Neural cell (in vitro differentiated cells): Measurements from ENCODE around the gene SLC6A7. TPM values are rescaled to one million over a fixed set of nuclear protein-coding genes. Genes with fewer than 3 reads are reported as not detected.

Experiments used
- H2AFZ ChIP-seq: fragments of 200-600, 300-800 bp; sonication (generic), shearing (Covaris generic); 2 replicates; pipeline ENCODE4 v1.6.0; 2014; ENCODE audit warnings: low read depth, mild to moderate bottlenecking, antibody characterized with exemption, low read length, moderate library complexity
- H3F3A ChIP-seq: fragments of 200-600 bp; shearing (Covaris generic); 2 replicates; pipeline ENCODE4 v1.6.1; 2016; ENCODE audit warnings: mild to moderate bottlenecking, moderate library complexity, mixed read lengths, antibody characterized with exemption, low read length; ENCODE audit not compliant: insufficient read depth, poor library complexity, severe bottlenecking
- H3K27ac ChIP-seq: fragments of 200-600, 300-800 bp; sonication (generic), shearing (Covaris generic); 2 replicates; pipeline ENCODE4 v1.5.1; 2014; ENCODE audit warnings: mild to moderate bottlenecking, low read length, moderate library complexity
- H3K27me3 ChIP-seq: fragments of 300-800, 200-600 bp; sonication (generic), shearing (Covaris generic); 2 replicates; pipeline ENCODE4 v1.6.0; 2014; ENCODE audit warnings: mild to moderate bottlenecking, low read depth, low read length, moderate library complexity; ENCODE audit not compliant: insufficient read depth
- H3K36me3 ChIP-seq: fragments of 300-800, 200-600 bp; sonication (generic), shearing (Covaris generic); 2 replicates; pipeline ENCODE4 v1.5.1; 2014; ENCODE audit warnings: mild to moderate bottlenecking, antibody characterized with exemption, low read length, moderate library complexity; ENCODE audit not compliant: insufficient read depth
- H3K4me2 ChIP-seq: fragments of 300-800, 200-600 bp; sonication (generic), shearing (Covaris generic); 2 replicates; pipeline ENCODE4 v1.6.0; 2014; ENCODE audit warnings: mild to moderate bottlenecking, low read length
- H3K4me3 ChIP-seq: fragments of 300-800, 200-600 bp; sonication (generic), shearing (Covaris generic); 2 replicates; pipeline ENCODE4 v1.5.1; 2014; ENCODE audit warnings: mild to moderate bottlenecking, low read length, moderate library complexity
- H3K79me2 ChIP-seq: fragments of 200-600 bp; shearing (Covaris generic); replicated peaks from 2 replicates; pipeline ENCODE4 v1.6.0; 2014; ENCODE audit warnings: mild to moderate bottlenecking, low read length, moderate library complexity; ENCODE audit not compliant: insufficient read depth
- H3K9ac ChIP-seq: fragments of 300-800, 200-600 bp; sonication (generic), shearing (Covaris generic); 2 replicates; pipeline ENCODE4 v1.6.1; 2016; ENCODE audit warnings: mild to moderate bottlenecking, low read length, mixed read lengths
- H3K9me2 ChIP-seq: fragments of 200-600 bp; shearing (Covaris generic); 2 replicates; pipeline ENCODE4 v1.6.1; 2016; ENCODE audit warnings: mild to moderate bottlenecking, low read length, mixed read lengths; ENCODE audit not compliant: insufficient read depth
- H3K9me3 ChIP-seq: fragments of 200-600, 300-800 bp; sonication (generic), shearing (Covaris generic); 2 replicates; pipeline ENCODE4 v1.6.1; 2016; ENCODE audit warnings: mild to moderate bottlenecking, mixed run types, low read length, moderate library complexity, mixed read lengths
- H4K20me1 ChIP-seq: fragments of 200-600 bp; shearing (Covaris generic); 2 replicates; pipeline ENCODE4 v1.6.1; 2016; ENCODE audit warnings: mild to moderate bottlenecking, mixed run types; ENCODE audit not compliant: insufficient read depth
- EP300 ChIP-seq: fragments of 450-650 bp; conservative IDR thresholded peaks from 2 replicates; pipeline ENCODE4 v1.6.1; 2014; ENCODE audit warnings: antibody characterized with exemption, mild to moderate bottlenecking, moderate library complexity; ENCODE audit not compliant: poor library complexity, severe bottlenecking
- EZH2 ChIP-seq: fragments of 200-600, 300-800 bp; shearing (Covaris generic), sonication (generic); IDR thresholded peaks from 2 replicates; pipeline ENCODE4 v1.6.1; 2014; ENCODE audit warnings: antibody characterized with exemption, low read length, borderline replicate concordance, mild to moderate bottlenecking; ENCODE audit not compliant: insufficient read depth, poor library complexity, severe bottlenecking
- MXI1 ChIP-seq: fragments of 450-650 bp; conservative IDR thresholded peaks from 2 replicates; pipeline ENCODE4 v1.6.1; 2014; ENCODE audit warnings: antibody characterized with exemption, mild to moderate bottlenecking; ENCODE audit not compliant: poor library complexity, severe bottlenecking
- POLR2AphosphoS5 ChIP-seq: IDR thresholded peaks from 2 replicates; pipeline ENCODE4 v1.6.1; 2012
- RAD21 ChIP-seq: fragments of 450-650 bp; conservative IDR thresholded peaks from 2 replicates; pipeline ENCODE4 v1.6.1; 2014; ENCODE audit warnings: antibody characterized with exemption, mild to moderate bottlenecking, moderate library complexity
- SMC3 ChIP-seq: fragments of 450-650 bp; conservative IDR thresholded peaks from 2 replicates; pipeline ENCODE4 v1.6.1; 2014; ENCODE audit warnings: antibody characterized with exemption, mild to moderate bottlenecking, moderate library complexity; ENCODE audit not compliant: poor library complexity
- TAF1 ChIP-seq: IDR thresholded peaks from 2 replicates; pipeline ENCODE4 v1.6.1; 2012; ENCODE audit warnings: low read depth
- polyA plus RNA-seq: library from polyadenylated mRNA; depleted of rRNA; stranded (reverse); fragments of >200 nt; gene quantifications from 2 replicates; pipeline ENCODE4 v1.2.3, GENCODE V29; 2014
- TF ChIP-seq, protein P1 (sequence below): IDR thresholded peaks from 2 replicates; pipeline ENCODE4 v1.6.1; 2012; ENCODE audit warnings: borderline replicate concordance
- TF ChIP-seq, protein P2 (sequence below): fragments of 450-650 bp; IDR thresholded peaks from 2 replicates; pipeline ENCODE4 v1.5.1; 2014; ENCODE audit warnings: antibody characterized with exemption, mild to moderate bottlenecking, moderate library complexity; ENCODE audit not compliant: poor library complexity, severe bottlenecking

SLC6A7 gene
- polyA plus RNA-seq, 1 donor from 2014 or later, result 4.6 TPM

DNA sequence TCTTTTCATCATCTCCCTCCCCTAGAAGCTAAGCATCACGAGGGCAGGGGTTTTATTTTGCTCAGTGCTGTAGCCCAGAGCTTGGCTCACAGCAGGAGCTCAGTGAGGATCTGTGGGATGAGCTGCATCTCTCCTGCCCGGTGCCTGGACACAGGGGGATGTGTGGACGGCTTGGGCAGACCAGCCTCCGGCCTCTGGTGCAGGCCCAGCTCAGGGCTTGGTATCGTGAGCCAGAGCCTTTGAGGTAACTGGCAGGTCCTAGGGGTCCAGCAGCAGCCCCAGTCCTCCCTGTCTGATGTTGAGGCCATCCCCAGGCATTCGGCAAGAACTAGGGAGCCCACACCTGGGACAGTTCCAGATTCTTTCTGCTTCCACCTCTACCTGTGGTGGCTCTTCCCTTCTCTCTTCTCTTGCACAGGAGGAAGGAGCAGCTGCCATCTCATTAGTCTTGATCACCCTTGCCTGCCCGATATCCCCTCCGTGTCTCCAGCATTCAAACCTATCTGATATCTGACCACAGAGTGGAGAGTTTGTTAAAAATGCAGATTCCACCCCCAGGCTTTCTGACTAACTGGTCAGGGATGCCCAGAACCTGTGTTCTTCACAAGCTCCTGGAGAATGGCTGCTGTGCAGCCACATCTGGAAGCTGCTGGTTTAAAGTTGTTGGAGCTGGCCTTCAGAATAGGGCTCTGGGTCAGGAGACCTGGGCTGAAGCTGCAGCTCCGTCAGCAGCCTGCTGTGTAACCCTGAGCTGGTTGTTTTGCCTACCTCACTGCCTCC is 7.9 kb upstream of the SLC6A7 start:
- Histone ChIP-seq H3F3A (no peaks in the 10 kb centered on the region), H3K9me2 (no peaks in the 10 kb centered on the region), H3K27me3 (no peaks in the 10 kb centered on the region), H2AFZ (no peak overlapping the region), H3K36me3 (no peaks in the 10 kb centered on the region), H3K9me3 (no peaks in the 10 kb centered on the region), H3K4me3 (no peak overlapping the region), H3K79me2 (no peaks in the 10 kb centered on the region), H4K20me1 (no peaks in the 10 kb centered on the region), H3K27ac (no peak overlapping the region), H3K9ac (no peak overlapping the region), H3K4me2 (no peak overlapping the region)
- no peak for TF ChIP-seq SMC3

DNA sequence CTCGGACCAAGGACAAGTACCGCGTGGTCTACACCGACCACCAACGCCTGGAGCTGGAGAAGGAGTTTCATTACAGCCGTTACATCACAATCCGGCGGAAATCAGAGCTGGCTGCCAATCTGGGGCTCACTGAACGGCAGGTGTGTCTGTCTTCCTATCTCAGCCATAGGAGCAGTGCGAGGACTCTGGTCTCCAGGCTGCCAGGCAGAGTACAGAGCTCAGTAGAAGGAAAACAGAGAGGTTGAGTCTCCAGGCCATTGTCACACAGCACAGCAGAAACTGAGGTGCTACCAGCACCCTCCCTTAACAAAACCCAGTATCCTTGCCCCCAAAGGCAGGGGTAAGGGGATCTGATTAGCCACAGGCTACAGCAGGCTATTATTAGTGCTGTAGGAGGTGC is 7.1 kb upstream of the SLC6A7 start:
- Histone ChIP-seq H3K9me3 (no peaks in the 10 kb centered on the region), H3F3A (no peaks in the 10 kb centered on the region), H3K27ac (no peak overlapping the region), H3K79me2 (no peaks in the 10 kb centered on the region), H2AFZ (no peak overlapping the region), H3K9ac (no peak overlapping the region), H4K20me1 (no peaks in the 10 kb centered on the region), H3K36me3 (no peaks in the 10 kb centered on the region), H3K9me2 (no peaks in the 10 kb centered on the region), H3K27me3 (no peaks in the 10 kb centered on the region), H3K4me3 (no peak overlapping the region), H3K4me2 (no peak overlapping the region)
- no peak for TF ChIP-seq SMC3
- TF ChIP-seq, protein P1, sequence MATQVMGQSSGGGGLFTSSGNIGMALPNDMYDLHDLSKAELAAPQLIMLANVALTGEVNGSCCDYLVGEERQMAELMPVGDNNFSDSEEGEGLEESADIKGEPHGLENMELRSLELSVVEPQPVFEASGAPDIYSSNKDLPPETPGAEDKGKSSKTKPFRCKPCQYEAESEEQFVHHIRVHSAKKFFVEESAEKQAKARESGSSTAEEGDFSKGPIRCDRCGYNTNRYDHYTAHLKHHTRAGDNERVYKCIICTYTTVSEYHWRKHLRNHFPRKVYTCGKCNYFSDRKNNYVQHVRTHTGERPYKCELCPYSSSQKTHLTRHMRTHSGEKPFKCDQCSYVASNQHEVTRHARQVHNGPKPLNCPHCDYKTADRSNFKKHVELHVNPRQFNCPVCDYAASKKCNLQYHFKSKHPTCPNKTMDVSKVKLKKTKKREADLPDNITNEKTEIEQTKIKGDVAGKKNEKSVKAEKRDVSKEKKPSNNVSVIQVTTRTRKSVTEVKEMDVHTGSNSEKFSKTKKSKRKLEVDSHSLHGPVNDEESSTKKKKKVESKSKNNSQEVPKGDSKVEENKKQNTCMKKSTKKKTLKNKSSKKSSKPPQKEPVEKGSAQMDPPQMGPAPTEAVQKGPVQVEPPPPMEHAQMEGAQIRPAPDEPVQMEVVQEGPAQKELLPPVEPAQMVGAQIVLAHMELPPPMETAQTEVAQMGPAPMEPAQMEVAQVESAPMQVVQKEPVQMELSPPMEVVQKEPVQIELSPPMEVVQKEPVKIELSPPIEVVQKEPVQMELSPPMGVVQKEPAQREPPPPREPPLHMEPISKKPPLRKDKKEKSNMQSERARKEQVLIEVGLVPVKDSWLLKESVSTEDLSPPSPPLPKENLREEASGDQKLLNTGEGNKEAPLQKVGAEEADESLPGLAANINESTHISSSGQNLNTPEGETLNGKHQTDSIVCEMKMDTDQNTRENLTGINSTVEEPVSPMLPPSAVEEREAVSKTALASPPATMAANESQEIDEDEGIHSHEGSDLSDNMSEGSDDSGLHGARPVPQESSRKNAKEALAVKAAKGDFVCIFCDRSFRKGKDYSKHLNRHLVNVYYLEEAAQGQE, result no peak
- TF ChIP-seq RAD21, result no peak
- TF ChIP-seq MXI1, result no peak
- no peak for TF ChIP-seq POLR2AphosphoS5
- TF ChIP-seq, protein P2, sequence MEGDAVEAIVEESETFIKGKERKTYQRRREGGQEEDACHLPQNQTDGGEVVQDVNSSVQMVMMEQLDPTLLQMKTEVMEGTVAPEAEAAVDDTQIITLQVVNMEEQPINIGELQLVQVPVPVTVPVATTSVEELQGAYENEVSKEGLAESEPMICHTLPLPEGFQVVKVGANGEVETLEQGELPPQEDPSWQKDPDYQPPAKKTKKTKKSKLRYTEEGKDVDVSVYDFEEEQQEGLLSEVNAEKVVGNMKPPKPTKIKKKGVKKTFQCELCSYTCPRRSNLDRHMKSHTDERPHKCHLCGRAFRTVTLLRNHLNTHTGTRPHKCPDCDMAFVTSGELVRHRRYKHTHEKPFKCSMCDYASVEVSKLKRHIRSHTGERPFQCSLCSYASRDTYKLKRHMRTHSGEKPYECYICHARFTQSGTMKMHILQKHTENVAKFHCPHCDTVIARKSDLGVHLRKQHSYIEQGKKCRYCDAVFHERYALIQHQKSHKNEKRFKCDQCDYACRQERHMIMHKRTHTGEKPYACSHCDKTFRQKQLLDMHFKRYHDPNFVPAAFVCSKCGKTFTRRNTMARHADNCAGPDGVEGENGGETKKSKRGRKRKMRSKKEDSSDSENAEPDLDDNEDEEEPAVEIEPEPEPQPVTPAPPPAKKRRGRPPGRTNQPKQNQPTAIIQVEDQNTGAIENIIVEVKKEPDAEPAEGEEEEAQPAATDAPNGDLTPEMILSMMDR, result no peak

DNA sequence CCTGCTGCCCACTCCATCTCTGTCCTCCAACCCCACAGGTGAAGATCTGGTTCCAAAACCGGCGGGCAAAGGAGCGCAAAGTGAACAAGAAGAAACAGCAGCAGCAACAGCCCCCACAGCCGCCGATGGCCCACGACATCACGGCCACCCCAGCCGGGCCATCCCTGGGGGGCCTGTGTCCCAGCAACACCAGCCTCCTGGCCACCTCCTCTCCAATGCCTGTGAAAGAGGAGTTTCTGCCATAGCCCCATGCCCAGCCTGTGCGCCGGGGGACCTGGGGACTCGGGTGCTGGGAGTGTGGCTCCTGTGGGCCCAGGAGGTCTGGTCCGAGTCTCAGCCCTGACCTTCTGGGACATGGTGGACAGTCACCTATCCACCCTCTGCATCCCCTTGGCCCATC is 6.4 kb upstream of the SLC6A7 start:
- H3K4me2 ChIP-seq, result no peak overlapping the region
- H4K20me1 ChIP-seq, result no peaks in the 10 kb centered on the region
- H3K9me3 ChIP-seq, result no peaks in the 10 kb centered on the region
- H3K79me2 ChIP-seq, result no peaks in the 10 kb centered on the region
- H3F3A ChIP-seq, result no peaks in the 10 kb centered on the region
- no peaks in the 10 kb centered on the region for H3K36me3 ChIP-seq
- H3K4me3 ChIP-seq, result no peak overlapping the region
- H3K9ac ChIP-seq, result no peak overlapping the region
- no peaks in the 10 kb centered on the region for H3K9me2 ChIP-seq
- no peak overlapping the region for H2AFZ ChIP-seq
- peaks cover 7% of the 10 kb centered on the region for H3K27me3 ChIP-seq
- TF ChIP-seq EZH2, result no peak
- TF ChIP-seq POLR2AphosphoS5, result no peak
- no peak for TF ChIP-seq RAD21
- no peak for TF ChIP-seq SMC3
- TF ChIP-seq EP300, result no peak
- TF ChIP-seq, protein P1, result no peak
- TF ChIP-seq TAF1, result no peak
- TF ChIP-seq, protein P2, result no peak
- TF ChIP-seq MXI1, result no peak
- no peak overlapping the region for H3K27ac ChIP-seq
